Measurements from ENCODE around the gene CD109.

GRCh38 chr6:73867411-73867810 is 171.4 kb downstream of the CD109 start:
- TF ChIP-seq, protein P1, sequence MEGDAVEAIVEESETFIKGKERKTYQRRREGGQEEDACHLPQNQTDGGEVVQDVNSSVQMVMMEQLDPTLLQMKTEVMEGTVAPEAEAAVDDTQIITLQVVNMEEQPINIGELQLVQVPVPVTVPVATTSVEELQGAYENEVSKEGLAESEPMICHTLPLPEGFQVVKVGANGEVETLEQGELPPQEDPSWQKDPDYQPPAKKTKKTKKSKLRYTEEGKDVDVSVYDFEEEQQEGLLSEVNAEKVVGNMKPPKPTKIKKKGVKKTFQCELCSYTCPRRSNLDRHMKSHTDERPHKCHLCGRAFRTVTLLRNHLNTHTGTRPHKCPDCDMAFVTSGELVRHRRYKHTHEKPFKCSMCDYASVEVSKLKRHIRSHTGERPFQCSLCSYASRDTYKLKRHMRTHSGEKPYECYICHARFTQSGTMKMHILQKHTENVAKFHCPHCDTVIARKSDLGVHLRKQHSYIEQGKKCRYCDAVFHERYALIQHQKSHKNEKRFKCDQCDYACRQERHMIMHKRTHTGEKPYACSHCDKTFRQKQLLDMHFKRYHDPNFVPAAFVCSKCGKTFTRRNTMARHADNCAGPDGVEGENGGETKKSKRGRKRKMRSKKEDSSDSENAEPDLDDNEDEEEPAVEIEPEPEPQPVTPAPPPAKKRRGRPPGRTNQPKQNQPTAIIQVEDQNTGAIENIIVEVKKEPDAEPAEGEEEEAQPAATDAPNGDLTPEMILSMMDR (IDR thresholded peaks at IDR 0.05) = no peak
- TF ChIP-seq POLR2A (IDR thresholded peaks at IDR 0.05) = no peak
